ENCODE measurements around the gene EXOC4.

DNA sequence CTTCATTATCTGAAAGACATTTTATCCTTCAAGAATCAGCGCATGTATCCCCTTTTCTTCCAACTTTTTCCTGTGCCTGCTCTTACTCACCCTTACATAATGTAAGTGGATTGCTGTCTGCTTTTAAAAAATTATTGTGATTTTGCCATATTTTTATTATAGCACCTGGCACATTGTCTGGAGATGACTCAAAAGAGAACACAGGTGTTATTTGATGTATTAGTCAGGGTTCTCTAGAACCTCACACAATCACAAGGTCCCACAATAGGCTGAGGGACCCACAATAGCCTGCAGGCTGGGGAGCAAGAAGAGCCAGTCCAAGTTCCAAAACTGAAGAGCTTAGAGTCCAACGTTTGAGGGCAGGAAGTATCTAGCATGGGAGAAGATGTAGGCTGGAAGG is 390.0 kb downstream of the EXOC4 start:
- TF ChIP-seq, protein P1, sequence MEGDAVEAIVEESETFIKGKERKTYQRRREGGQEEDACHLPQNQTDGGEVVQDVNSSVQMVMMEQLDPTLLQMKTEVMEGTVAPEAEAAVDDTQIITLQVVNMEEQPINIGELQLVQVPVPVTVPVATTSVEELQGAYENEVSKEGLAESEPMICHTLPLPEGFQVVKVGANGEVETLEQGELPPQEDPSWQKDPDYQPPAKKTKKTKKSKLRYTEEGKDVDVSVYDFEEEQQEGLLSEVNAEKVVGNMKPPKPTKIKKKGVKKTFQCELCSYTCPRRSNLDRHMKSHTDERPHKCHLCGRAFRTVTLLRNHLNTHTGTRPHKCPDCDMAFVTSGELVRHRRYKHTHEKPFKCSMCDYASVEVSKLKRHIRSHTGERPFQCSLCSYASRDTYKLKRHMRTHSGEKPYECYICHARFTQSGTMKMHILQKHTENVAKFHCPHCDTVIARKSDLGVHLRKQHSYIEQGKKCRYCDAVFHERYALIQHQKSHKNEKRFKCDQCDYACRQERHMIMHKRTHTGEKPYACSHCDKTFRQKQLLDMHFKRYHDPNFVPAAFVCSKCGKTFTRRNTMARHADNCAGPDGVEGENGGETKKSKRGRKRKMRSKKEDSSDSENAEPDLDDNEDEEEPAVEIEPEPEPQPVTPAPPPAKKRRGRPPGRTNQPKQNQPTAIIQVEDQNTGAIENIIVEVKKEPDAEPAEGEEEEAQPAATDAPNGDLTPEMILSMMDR (IDR thresholded peaks at IDR 0.05), result no peak
- no peak for TF ChIP-seq POLR2AphosphoS5 (IDR thresholded peaks at IDR 0.05)
- no peak for TF ChIP-seq POLR2A (IDR thresholded peaks at IDR 0.05)
